Smooth muscle cell (in vitro differentiated cells): ENCODE measurements around the gene CCNK. TPM values are rescaled to one million over a fixed set of nuclear protein-coding genes. Genes with fewer than 3 reads are reported as not detected.

Experiments used
- DNase-seq: peaks from one replicate; lab custom pipeline; 2025; ENCODE audit not compliant: unreplicated experiment; lab: John Stamatoyannopoulos, UW
- H2AFZ ChIP-seq: fragments of 200-600 bp; sonication (generic); 2 replicates; pipeline ENCODE4 v1.6.0; 2016; ENCODE audit warnings: antibody characterized with exemption, low read depth, mild to moderate bottlenecking
- H3F3A ChIP-seq: fragments of 200-600 bp; sonication (generic); 2 replicates; pipeline ENCODE4 v1.6.0; 2017; ENCODE audit warnings: antibody characterized with exemption, low read depth
- H3K27ac ChIP-seq: fragments of 200-600 bp; sonication (generic); 2 replicates; pipeline ENCODE4 v1.5.1; 2016; ENCODE audit warnings: low read depth, mild to moderate bottlenecking
- H3K27me3 ChIP-seq: fragments of 200-600 bp; sonication (generic); 2 replicates; pipeline ENCODE4 v1.6.1; 2016; ENCODE audit warnings: low read depth, mild to moderate bottlenecking
- H3K36me3 ChIP-seq: fragments of 200-600 bp; sonication (generic); 2 replicates; pipeline ENCODE4 v1.5.1; 2016; ENCODE audit warnings: low read depth
- H3K4me1 ChIP-seq: fragments of 200-600 bp; sonication (generic); 2 replicates; pipeline ENCODE4 v1.5.1; 2016; ENCODE audit warnings: low read depth
- H3K4me2 ChIP-seq: fragments of 200-600 bp; sonication (generic); 2 replicates; pipeline ENCODE4 v1.6.0; 2016; ENCODE audit warnings: mild to moderate bottlenecking
- H3K4me3 ChIP-seq: fragments of 200-600 bp; sonication (generic); 2 replicates; pipeline ENCODE4 v1.5.1; 2016; ENCODE audit warnings: mild to moderate bottlenecking
- H3K79me2 ChIP-seq: fragments of 200-600 bp; sonication (generic); 2 replicates; pipeline ENCODE4 v1.6.0; 2016; ENCODE audit warnings: low read depth, mild to moderate bottlenecking
- H3K9ac ChIP-seq: fragments of 200-600 bp; sonication (generic); 2 replicates; pipeline ENCODE4 v1.6.0; 2016; ENCODE audit warnings: low read depth
- H3K9me3 ChIP-seq: fragments of 200-600 bp; sonication (generic); replicated peaks from 2 replicates; pipeline ENCODE4 v1.5.1; 2016; ENCODE audit warnings: low read depth
- H4K20me1 ChIP-seq: fragments of 200-600 bp; sonication (generic); 2 replicates; pipeline ENCODE4 v1.6.0; 2016; ENCODE audit warnings: low read depth
- WGBS: methylation state at CpG from one replicate; pipeline ENCODE4 v1.1.7; 2016; ENCODE audit warnings: low lambda C conversion rate; 5-methylcytosine and 5-hydroxymethylcytosine counted together
- polyA plus RNA-seq: library from polyadenylated mRNA; unstranded; fragments of >200 nt; fragmentation: Nextera tagmentation; extraction: Ambion mirVana; gene quantifications from 2 replicates; pipeline ENCODE4 v1.2.1, GENCODE V29; 2016
- total RNA-seq: library from RNA; depleted of rRNA; stranded (reverse); fragments of >200 nt; gene quantifications from 2 replicates; pipeline ENCODE4 v1.2.3, GENCODE V29; 2014
- TF ChIP-seq, protein P1 (sequence below): fragments of 200-600 bp; sonication (generic); IDR thresholded peaks from 2 replicates; pipeline ENCODE4 v1.5.1; 2017; ENCODE audit warnings: borderline replicate concordance, mild to moderate bottlenecking, antibody characterized with exemption; ENCODE audit not compliant: insufficient read depth, poor library complexity, severe bottlenecking

CCNK gene
- total and polyA plus RNA-seq, 2 experiments from 2014 or later: 14.6 to 32.9 TPM

- Histone ChIP-seq H2AFZ (peak within 1 kb of the TSS; percentile 75), H3K9me3 (no peaks in the 10 kb centered on the region), H3K79me2 (peaks cover 84% of the 10 kb centered on the region), H3K27me3 (no peaks in the 10 kb centered on the region), H4K20me1 (peaks cover 81% of the 10 kb centered on the region), H3K36me3 (no peaks in the 10 kb centered on the region), H3K4me3 (peak within 1 kb of the TSS; percentile 94), H3K4me2 (peak within 1 kb of the TSS; percentile 94), H3K9ac (peak within 1 kb of the TSS; percentile 98), H3F3A (peaks cover 15% of the 10 kb centered on the region), H3K27ac (peak within 1 kb of the TSS; percentile 97), H3K4me1 (peaks cover 35% of the 10 kb centered on the region)
- WGBS: 1% methylated on average over 46 of the region's 122 CpGs
- peak; percentile 32 for DNase-seq
- TF ChIP-seq, protein P1, sequence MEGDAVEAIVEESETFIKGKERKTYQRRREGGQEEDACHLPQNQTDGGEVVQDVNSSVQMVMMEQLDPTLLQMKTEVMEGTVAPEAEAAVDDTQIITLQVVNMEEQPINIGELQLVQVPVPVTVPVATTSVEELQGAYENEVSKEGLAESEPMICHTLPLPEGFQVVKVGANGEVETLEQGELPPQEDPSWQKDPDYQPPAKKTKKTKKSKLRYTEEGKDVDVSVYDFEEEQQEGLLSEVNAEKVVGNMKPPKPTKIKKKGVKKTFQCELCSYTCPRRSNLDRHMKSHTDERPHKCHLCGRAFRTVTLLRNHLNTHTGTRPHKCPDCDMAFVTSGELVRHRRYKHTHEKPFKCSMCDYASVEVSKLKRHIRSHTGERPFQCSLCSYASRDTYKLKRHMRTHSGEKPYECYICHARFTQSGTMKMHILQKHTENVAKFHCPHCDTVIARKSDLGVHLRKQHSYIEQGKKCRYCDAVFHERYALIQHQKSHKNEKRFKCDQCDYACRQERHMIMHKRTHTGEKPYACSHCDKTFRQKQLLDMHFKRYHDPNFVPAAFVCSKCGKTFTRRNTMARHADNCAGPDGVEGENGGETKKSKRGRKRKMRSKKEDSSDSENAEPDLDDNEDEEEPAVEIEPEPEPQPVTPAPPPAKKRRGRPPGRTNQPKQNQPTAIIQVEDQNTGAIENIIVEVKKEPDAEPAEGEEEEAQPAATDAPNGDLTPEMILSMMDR: no peak
Observed at GRCh38 chr14:99479906-99480869, 1.0 kb upstream of the CCNK start, which contains the start of gene SETD3. Gene SETD3, minus strand, starts transcription at chr14:99480859. Its CDS starts 15,054 bp downstream, at chr14:99465805.

GRCh38 chr14:99481745-99482099 lies 513 bp downstream of the CCNK start:
- H3K27ac ChIP-seq: peak overlapping the region; percentile 97
- no peaks in the 10 kb centered on the region for H3K27me3 ChIP-seq

GRCh38 chr14:99484106-99484505 lies 2.9 kb downstream of the CCNK start:
- Histone ChIP-seq H3K27ac (no peak overlapping the region), H3K4me1 (peaks cover 16% of the 10 kb centered on the region), H3K9me3 (no peaks in the 10 kb centered on the region), H3K4me2 (no peak overlapping the region), H2AFZ (no peak overlapping the region), H4K20me1 (peaks cover 83% of the 10 kb centered on the region), H3K79me2 (peaks cover 84% of the 10 kb centered on the region), H3K27me3 (no peaks in the 10 kb centered on the region), H3K36me3 (no peaks in the 10 kb centered on the region), H3K4me3 (no peak overlapping the region), H3F3A (peaks cover 5% of the 10 kb centered on the region), H3K9ac (no peak overlapping the region)
- DNase-seq: no peak
- WGBS: 71% methylated on average over 2 of the region's 2 CpGs
- TF ChIP-seq, protein P1: no peak

More at GRCh38 chr14:99481745-99482099, 513 bp downstream of the CCNK start:
- Histone ChIP-seq H3K79me2 (peaks cover 84% of the 10 kb centered on the region), H3K9me3 (no peaks in the 10 kb centered on the region), H3K4me3 (peak overlapping the region; percentile 94), H3K4me2 (peak overlapping the region; percentile 94), H3K9ac (peak overlapping the region; percentile 98), H3K4me1 (peaks cover 35% of the 10 kb centered on the region), H3K36me3 (no peaks in the 10 kb centered on the region), H4K20me1 (peaks cover 81% of the 10 kb centered on the region), H3F3A (peaks cover 15% of the 10 kb centered on the region), H2AFZ (peak overlapping the region; percentile 46)
- TF ChIP-seq, protein P1: no peak
- under 1% methylated on average over 17 of the region's 17 CpGs for WGBS
- DNase-seq: no peak
